Mammary epithelial cell (primary cell): ENCODE measurements around the gene RTKN2.

Experiments
- EZH2 ChIP-seq: IDR thresholded peaks from 2 replicates; pipeline ENCODE4 v1.6.1; 2012; ENCODE audit warnings: low read length, inconsistent platforms, borderline replicate concordance
- TF ChIP-seq, protein P1 (sequence below), 2 donors: IDR thresholded peaks in 1 of 2; conservative IDR thresholded peaks in 1 of 2; 2 replicates each; pipeline ENCODE4 v1.5.1; 2011 to 2012; ENCODE audit warnings: inconsistent platforms in 2 of 2, low read length in 2 of 2, mild to moderate bottlenecking in 2 of 2, control low read depth in 1 of 2, low read depth in 1 of 2; ENCODE audit not compliant: insufficient read depth in 1 of 2; ENCODE audit errors: extremely low read depth in 1 of 2

- TF ChIP-seq, protein P1, sequence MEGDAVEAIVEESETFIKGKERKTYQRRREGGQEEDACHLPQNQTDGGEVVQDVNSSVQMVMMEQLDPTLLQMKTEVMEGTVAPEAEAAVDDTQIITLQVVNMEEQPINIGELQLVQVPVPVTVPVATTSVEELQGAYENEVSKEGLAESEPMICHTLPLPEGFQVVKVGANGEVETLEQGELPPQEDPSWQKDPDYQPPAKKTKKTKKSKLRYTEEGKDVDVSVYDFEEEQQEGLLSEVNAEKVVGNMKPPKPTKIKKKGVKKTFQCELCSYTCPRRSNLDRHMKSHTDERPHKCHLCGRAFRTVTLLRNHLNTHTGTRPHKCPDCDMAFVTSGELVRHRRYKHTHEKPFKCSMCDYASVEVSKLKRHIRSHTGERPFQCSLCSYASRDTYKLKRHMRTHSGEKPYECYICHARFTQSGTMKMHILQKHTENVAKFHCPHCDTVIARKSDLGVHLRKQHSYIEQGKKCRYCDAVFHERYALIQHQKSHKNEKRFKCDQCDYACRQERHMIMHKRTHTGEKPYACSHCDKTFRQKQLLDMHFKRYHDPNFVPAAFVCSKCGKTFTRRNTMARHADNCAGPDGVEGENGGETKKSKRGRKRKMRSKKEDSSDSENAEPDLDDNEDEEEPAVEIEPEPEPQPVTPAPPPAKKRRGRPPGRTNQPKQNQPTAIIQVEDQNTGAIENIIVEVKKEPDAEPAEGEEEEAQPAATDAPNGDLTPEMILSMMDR (conservative IDR thresholded peaks at IDR 0.05 in 1 of 2, IDR thresholded peaks at IDR 0.05 in 1 of 2; ENCODE audit: extremely low read depth in 1 of 2, insufficient read depth in 1 of 2, low read depth in 1 of 2, low read length in 2 of 2) = no peak
- TF ChIP-seq EZH2 = no peak
Observed at GRCh38 chr10:62147425-62147824, 121.2 kb downstream of the RTKN2 start.
